ENCODE results near the gene ADCY3. TPM values are rescaled to one million over a fixed set of nuclear protein-coding genes. Genes with fewer than 3 reads are reported as not detected.
A peak's percentile ranks its signal among the peaks of the same experiment; 100 is the strongest.

ADCY3 gene
- polyA plus RNA-seq, 1 donor (not counting 4 experiments of a cell fraction or from before 2014, with no cell fraction given): 33.2 TPM

- dilution Hi-C loops (cut with MboI; ENCODE audit: extremely low pct_ligation_motif_present, low sequenced_read_pairs): no loop called here
- no peaks in the 10 kb centered on the region for H3K79me2 ChIP-seq (ENCODE audit: control insufficient read depth, insufficient read depth, low read length)
- no peaks in the 10 kb centered on the region for H3K9me1 ChIP-seq (ENCODE audit: control insufficient read depth, extremely low read depth, insufficient read depth, low read length)
- no peaks in the 10 kb centered on the region for H3K36me3 ChIP-seq (ENCODE audit: control insufficient read depth in 2 of 2, extremely low read depth in 1 of 2, insufficient read depth in 2 of 2, low read length in 2 of 2)
- no peaks in the 10 kb centered on the region for H3K9me3 ChIP-seq (ENCODE audit: control insufficient read depth, low read depth, low read length)
- H3K27me3 ChIP-seq (ENCODE audit: control insufficient read depth, extremely low read depth, insufficient read depth, low read length): no peaks in the 10 kb centered on the region
- FAIRE-seq: no peak
- no peak overlapping the region for H3K9ac ChIP-seq (ENCODE audit: control insufficient read depth, extremely low read depth, insufficient read depth, low read length)
- TF ChIP-seq EZH2 (IDR thresholded peaks at IDR 0.05; ENCODE audit: low read length) (no peak), CTCF (optimal IDR thresholded peaks at IDR 0.05 in 1 of 3, IDR thresholded peaks at IDR 0.05 in 1 of 3, conservative IDR thresholded peaks at IDR 0.05 in 1 of 3; ENCODE audit: extremely low read depth in 1 of 3, insufficient read depth in 2 of 3, low read length in 3 of 3) (peak in 1 of 3 experiments; percentile 11)
- DNase-seq (ENCODE audit: low read depth, low spot score): no peak
- peak overlapping the region; percentile 59 for H2AFZ ChIP-seq (ENCODE audit: control insufficient read depth, low read length)
- peaks cover 26% of the 10 kb centered on the region for H3K4me1 ChIP-seq (ENCODE audit: control insufficient read depth, extremely low read depth, insufficient read depth, low read length)
- no peak overlapping the region for H3K27ac ChIP-seq (ENCODE audit: control insufficient read depth, insufficient read depth, low read length)
- no peaks in the 10 kb centered on the region for H4K20me1 ChIP-seq (ENCODE audit: control insufficient read depth, extremely low read depth, insufficient read depth, low read length)
- no peak overlapping the region for H3K4me3 ChIP-seq (ENCODE audit: control insufficient read depth in 2 of 3, extremely low read depth in 1 of 3, insufficient read depth in 2 of 3, low read depth in 1 of 3, low read length in 3 of 3)
- H3K4me2 ChIP-seq (ENCODE audit: control insufficient read depth, extremely low read depth, insufficient read depth, low read depth, low read length): no peak overlapping the region
Observed at GRCh38 chr2:24929230-24929629, 9.2 kb upstream of the ADCY3 start.

GRCh38 chr2:24928036-24928435, 8.0 kb upstream of the ADCY3 start:
- FAIRE-seq (no peak), DNase-seq (ENCODE audit: low read depth, low spot score) (no peak)
- Histone ChIP-seq H3K4me2 (ENCODE audit: control insufficient read depth, extremely low read depth, insufficient read depth, low read depth, low read length) (no peak overlapping the region), H3K4me3 (ENCODE audit: control insufficient read depth in 2 of 3, extremely low read depth in 1 of 3, insufficient read depth in 2 of 3, low read depth in 1 of 3, low read length in 3 of 3) (no peak overlapping the region), H3K4me1 (ENCODE audit: control insufficient read depth, extremely low read depth, insufficient read depth, low read length) (peaks cover 26% of the 10 kb centered on the region), H3K9ac (ENCODE audit: control insufficient read depth, extremely low read depth, insufficient read depth, low read length) (no peak overlapping the region), H3K27ac (ENCODE audit: control insufficient read depth, insufficient read depth, low read length) (no peak overlapping the region), H3K27me3 (ENCODE audit: control insufficient read depth, extremely low read depth, insufficient read depth, low read length) (no peaks in the 10 kb centered on the region), H2AFZ (ENCODE audit: control insufficient read depth, low read length) (no peak overlapping the region), H3K9me3 (ENCODE audit: control insufficient read depth, low read depth, low read length) (no peaks in the 10 kb centered on the region), H3K36me3 (ENCODE audit: control insufficient read depth in 2 of 2, extremely low read depth in 1 of 2, insufficient read depth in 2 of 2, low read length in 2 of 2) (no peaks in the 10 kb centered on the region), H4K20me1 (ENCODE audit: control insufficient read depth, extremely low read depth, insufficient read depth, low read length) (no peaks in the 10 kb centered on the region), H3K79me2 (ENCODE audit: control insufficient read depth, insufficient read depth, low read length) (no peaks in the 10 kb centered on the region), H3K9me1 (ENCODE audit: control insufficient read depth, extremely low read depth, insufficient read depth, low read length) (no peaks in the 10 kb centered on the region)
- TF ChIP-seq CTCF (optimal IDR thresholded peaks at IDR 0.05 in 1 of 3, IDR thresholded peaks at IDR 0.05 in 1 of 3, conservative IDR thresholded peaks at IDR 0.05 in 1 of 3; ENCODE audit: extremely low read depth in 1 of 3, insufficient read depth in 2 of 3, low read length in 3 of 3): no peak
- dilution Hi-C loops (cut with MboI; ENCODE audit: extremely low pct_ligation_motif_present, low sequenced_read_pairs): no loop called here

Measured in keratinocyte (primary cell).